K562 (cell line): ENCODE results near the gene CACNA1I. TPM values are rescaled to one million over a fixed set of nuclear protein-coding genes. Genes with fewer than 3 reads are reported as not detected.

Experiments
- ATAC-seq: fragments of 200-7000 bp; cut with Tn5 transposase; 3 replicates; pipeline ENCODE4 v1.9.1; 2020; ENCODE audit warnings: moderate library complexity
- BruUV-seq: library from RNA; stranded (reverse); fragments of 400-500 nt; replicated peaks from 2 replicates; lab custom pipeline; 2021; lab: Mats Ljungman, UMichigan
- CTCF ChIA-PET: fragments of 300-600 bp; formaldehyde crosslinking; extraction: SDS; loops from one replicate; lab custom pipeline; 2021; ENCODE audit warnings: low intra/inter-chr PET ratio; lab: Yijun Ruan, JAX
- POLR2A ChIA-PET: fragments of 300-600, 350-650 bp; sonication (Branson Sonifier 250); formaldehyde crosslinking; extraction: SDS; loops from one replicate; lab custom pipeline; 2021; ENCODE audit warnings: antibody characterized with exemption, inconsistent platforms; lab: Yijun Ruan, JAX
- DNase-seq, 4 experiments: peaks; one replicate each; pipeline versions ENCODE4 v3.0.0 to v3.0.0-alpha.2; 2011 to 2018; ENCODE audit warnings: low spot score in 3 of 4, mixed read lengths in 3 of 4; ENCODE audit errors: extremely low read depth in 1 of 4
- FAIRE-seq: peaks from 2 replicates; lab custom pipeline; 2011; peaks lifted over from hg19 to GRCh38; lab: Jason Lieb, UNC
- H2AFZ ChIP-seq: 2 replicates; pipeline ENCODE4 v1.6.0; 2011; ENCODE audit warnings: low read depth, low read length, control low read depth, inconsistent platforms
- H3K27ac ChIP-seq: fragments of 200-600 bp; 3 replicates; pipeline ENCODE4 v1.8.0; 2011; ENCODE audit warnings: low read depth, mild to moderate bottlenecking, control low read depth, inconsistent platforms, low read length, moderate library complexity, mixed read lengths; ENCODE audit errors: extremely low read depth
- H3K27me3 ChIP-seq, 2 experiments: fragments of 300-600 bp in 1 of 2; 2 replicates in 1 of 2; 3 replicates in 1 of 2; pipeline versions ENCODE4 v1.6.0 to v1.8.0; 2011; ENCODE audit warnings: inconsistent platforms in 2 of 2, low read length in 2 of 2, mild to moderate bottlenecking in 1 of 2, mixed read lengths in 1 of 2, moderate library complexity in 1 of 2; ENCODE audit not compliant: control insufficient read depth in 2 of 2, insufficient read depth in 2 of 2
- H3K36me3 ChIP-seq: fragments of 300-600 bp; 3 replicates; pipeline ENCODE4 v1.8.0; 2011; ENCODE audit warnings: mild to moderate bottlenecking, low read length, inconsistent platforms; ENCODE audit not compliant: control insufficient read depth, insufficient read depth
- H3K4me1 ChIP-seq, 2 experiments: fragments of 200-600 bp in 1 of 2; replicated peaks in 1 of 2; 2 replicates in 1 of 2; 3 replicates in 1 of 2; pipeline versions ENCODE4 v1.5.1 to v1.8.0; 2011; ENCODE audit warnings: inconsistent platforms in 2 of 2, low read length in 2 of 2, mild to moderate bottlenecking in 1 of 2, mixed read lengths in 1 of 2, moderate library complexity in 1 of 2; ENCODE audit not compliant: control insufficient read depth in 2 of 2, insufficient read depth in 2 of 2
- H3K4me2 ChIP-seq: 2 replicates; pipeline ENCODE4 v1.6.1; 2011; ENCODE audit warnings: low read length, control low read depth, inconsistent platforms, mixed read lengths; ENCODE audit not compliant: insufficient read depth
- H3K4me3 ChIP-seq: fragments of 200-600 bp; sonication (generic), shearing (Covaris generic); 2 replicates; pipeline ENCODE4 v1.5.1; 2016; ENCODE audit warnings: control low read depth, inconsistent platforms
- H3K79me2 ChIP-seq: fragments of 200-600 bp; 3 replicates; pipeline ENCODE4 v1.8.0; 2011; ENCODE audit warnings: low read length, inconsistent platforms; ENCODE audit not compliant: control insufficient read depth, insufficient read depth
- H3K9ac ChIP-seq, 2 experiments: 2 replicates each; pipeline versions ENCODE4 v1.6.0 to v1.6.1; 2011; ENCODE audit warnings: low read depth in 2 of 2, low read length in 2 of 2, control low read depth in 1 of 2, inconsistent platforms in 1 of 2, mild to moderate bottlenecking in 1 of 2, mixed read lengths in 1 of 2; ENCODE audit not compliant: insufficient read depth in 1 of 2
- H3K9me1 ChIP-seq: one replicate; pipeline ENCODE4 v1.6.0; 2011; ENCODE audit warnings: inconsistent platforms, mild to moderate bottlenecking, low read length, moderate library complexity; ENCODE audit not compliant: control insufficient read depth, insufficient read depth
- H3K9me3 ChIP-seq: replicated peaks from 2 replicates; pipeline ENCODE4 v1.5.1; 2011; ENCODE audit warnings: low read depth, low read length, inconsistent platforms; ENCODE audit not compliant: control insufficient read depth, insufficient read depth
- H4K20me1 ChIP-seq: replicated peaks from 2 replicates; pipeline ENCODE4 v1.6.1; 2011; ENCODE audit warnings: low read length, inconsistent platforms, mixed read lengths; ENCODE audit not compliant: control insufficient read depth, insufficient read depth
- CSDE1 ChIP-seq, 2 experiments: fragments of 450-650 bp; IDR thresholded peaks; 2 replicates each; pipeline ENCODE4 v1.6.1; 2016; ENCODE audit warnings: mild to moderate bottlenecking in 1 of 2
- DMBX1 ChIP-seq: fragments of 250-450 bp; sonication (Bioruptor Pico); IDR thresholded peaks from 2 replicates; pipeline ENCODE4 v1.8.0; 2022; ENCODE audit warnings: inconsistent platforms, mild to moderate bottlenecking, moderate library complexity, borderline replicate concordance
- ELF2 ChIP-seq: fragments of 250-450 bp; sonication (Bioruptor Pico); IDR thresholded peaks from 2 replicates; pipeline ENCODE4 v1.5.0; 2021; ENCODE audit warnings: mild to moderate bottlenecking
- MAX ChIP-seq: sonication (generic); formaldehyde crosslinking; IDR thresholded peaks from 2 replicates; pipeline ENCODE4 v1.9.0; 2022; ENCODE audit warnings: mild to moderate bottlenecking, missing genetic modification reagents
- MAZ ChIP-seq, 2 experiments: fragments of 450-650 bp in 1 of 2; sonication (generic) in 1 of 2; formaldehyde crosslinking; IDR thresholded peaks in 1 of 2; conservative IDR thresholded peaks in 1 of 2; 2 replicates each; pipeline versions ENCODE4 v1.4.0 to v1.5.0; 2020; ENCODE audit warnings: mild to moderate bottlenecking in 1 of 2, missing genetic modification reagents in 1 of 2
- NEUROD1 ChIP-seq: fragments of 150-350 bp; IDR thresholded peaks from 2 replicates; pipeline ENCODE4 v1.6.1; 2014; ENCODE audit warnings: borderline replicate concordance, low read length, low read depth; ENCODE audit not compliant: partially characterized antibody
- NR1H2 ChIP-seq: sonication (generic); formaldehyde crosslinking; IDR thresholded peaks from 2 replicates; pipeline ENCODE4 v1.4.0; 2020; ENCODE audit warnings: mild to moderate bottlenecking, missing genetic modification reagents
- PHF8 ChIP-seq: fragments of 200-600 bp; sonication (generic); IDR thresholded peaks from 2 replicates; pipeline ENCODE4 v1.6.1; 2012; ENCODE audit warnings: mixed run types, mild to moderate bottlenecking, inconsistent platforms, low read length, moderate library complexity, borderline replicate concordance
- POLR2H ChIP-seq: IDR thresholded peaks from 2 replicates; pipeline ENCODE4 v1.6.1; 2016; ENCODE audit warnings: missing genetic modification characterization, low read depth, mild to moderate bottlenecking, control low read depth, missing compliant biosample characterization, moderate library complexity
- TAF1 ChIP-seq: IDR thresholded peaks from 2 replicates; pipeline ENCODE4 v1.6.1; 2011; ENCODE audit warnings: mild to moderate bottlenecking, low read length, moderate library complexity; ENCODE audit not compliant: insufficient read depth, control insufficient read depth, severe bottlenecking; ENCODE audit errors: extremely low read depth
- TCF7 ChIP-seq: sonication (generic); IDR thresholded peaks from 2 replicates; pipeline ENCODE4 v1.6.1; 2016; ENCODE audit warnings: antibody characterized with exemption, borderline replicate concordance
- ZNF232 ChIP-seq: sonication (generic); formaldehyde crosslinking; IDR thresholded peaks from 2 replicates; pipeline ENCODE4 v1.8.0; 2022; ENCODE audit warnings: mild to moderate bottlenecking, missing genetic modification reagents
- ZNF253 ChIP-seq: fragments of 250-450 bp; sonication (Bioruptor Pico); conservative IDR thresholded peaks from 2 replicates; pipeline ENCODE4 v1.6.1; 2021; ENCODE audit warnings: mild to moderate bottlenecking
- WGBS: fragments of 100-300 bp; shearing (Covaris generic); methylation state at CpG from one replicate; pipeline ENCODE4 v1.1.6; 2016; ENCODE audit warnings: low coverage, mixed read lengths; ENCODE audit not compliant: insufficient coverage; ENCODE audit errors: missing lambda C conversion rate; 5-methylcytosine and 5-hydroxymethylcytosine counted together
- in situ Hi-C: fragments of 300-500 bp; cut with MboI; formaldehyde crosslinking; loops from 4 replicates; pipeline ENCODE4 v1.15.0; 2018; ENCODE audit warnings: inconsistent platforms, mixed read lengths
- intact Hi-C: fragments of 100-400 bp; cut with micrococcal nuclease; formaldehyde crosslinking; loops from 2 replicates; pipeline ENCODE4 v1.14.2; 2022
- polyA plus RNA-seq, 8 experiments: library from polyadenylated mRNA; depleted of rRNA in 4 of 8; stranded (reverse) in 5 of 8; unstranded in 3 of 8; fragments of >200 nt; fragmentation: Nextera tagmentation in 2 of 8; fragmentation: Illumina TruSeq in 1 of 8; extraction: Ambion mirVana in 2 of 8; extraction: Trizol in 1 of 8; gene quantifications; 2 replicates each; pipeline versions ENCODE4 v1.2.1 to v1.2.3, GENCODE V29; 2011 to 2014; ENCODE audit warnings: inconsistent platforms in 1 of 8, missing spikeins in 1 of 8
- total RNA-seq, 7 experiments: library from RNA; depleted of rRNA in 6 of 7; stranded (reverse); fragments of >200 nt in 6 of 7; fragmentation: Illumina TruSeq in 2 of 7; extraction: Trizol in 2 of 7; gene quantifications; 2 replicates each; pipeline versions ENCODE4 v1.2.1 to v1.2.3, GENCODE V29; 2011 to 2021; ENCODE audit warnings: low replicate concordance in 1 of 7
- TF ChIP-seq, protein P1 (sequence below), 2 experiments: IDR thresholded peaks in 1 of 2; conservative IDR thresholded peaks in 1 of 2; 2 replicates each; pipeline ENCODE4 v1.6.1; 2016; ENCODE audit warnings: low read depth in 2 of 2, mild to moderate bottlenecking in 1 of 2, missing compliant biosample characterization in 1 of 2, missing genetic modification characterization in 1 of 2, moderate library complexity in 1 of 2
- TF ChIP-seq, protein P2 (sequence below): fragments of 250-450 bp; sonication (Bioruptor Pico); IDR thresholded peaks from 2 replicates; pipeline ENCODE4 v1.5.0; 2021; ENCODE audit warnings: mild to moderate bottlenecking, borderline replicate concordance

CACNA1I gene
- total and polyA plus RNA-seq, 9 of the 15 experiments (the other 6 are each of a cell fraction or from before 2014, with no cell fraction given): 0.01 to 0.79 (median 0.32) TPM; not detected in 1

- H4K20me1 ChIP-seq: no peaks in the 10 kb centered on the region
- FAIRE-seq (no peak), ATAC-seq (no peak), DNase-seq (no peak)
- intact Hi-C loops: no loop called here
- no peak overlapping the region for H3K27ac ChIP-seq
- 100% methylated on average over 1 of the region's 39 CpGs for WGBS
- in situ Hi-C loops: no loop called here
- ChIA-PET POLR2A (no interaction called here), CTCF (no interaction called here)
- no peaks in the 10 kb centered on the region for H3K27me3 ChIP-seq
- no peaks in the 10 kb centered on the region for H3K36me3 ChIP-seq
- TF ChIP-seq CSDE1 (IDR thresholded peaks at IDR 0.05): no peak
- TF ChIP-seq DMBX1 (CRISPR knock-in tag): no peak
- no peak for TF ChIP-seq ELF2 (CRISPR knock-in tag)
- no peak for TF ChIP-seq POLR2H (tag)
- no peak for TF ChIP-seq NR1H2 (CRISPR knock-in tag)
- no peak for TF ChIP-seq PHF8
- TF ChIP-seq TAF1: no peak
- no peak for TF ChIP-seq ZNF232
- TF ChIP-seq MAX: no peak
- no peak for TF ChIP-seq TCF7
- no peak for TF ChIP-seq ZNF253 (CRISPR knock-in tag)
- no peak for TF ChIP-seq NEUROD1
- TF ChIP-seq, protein P1, sequence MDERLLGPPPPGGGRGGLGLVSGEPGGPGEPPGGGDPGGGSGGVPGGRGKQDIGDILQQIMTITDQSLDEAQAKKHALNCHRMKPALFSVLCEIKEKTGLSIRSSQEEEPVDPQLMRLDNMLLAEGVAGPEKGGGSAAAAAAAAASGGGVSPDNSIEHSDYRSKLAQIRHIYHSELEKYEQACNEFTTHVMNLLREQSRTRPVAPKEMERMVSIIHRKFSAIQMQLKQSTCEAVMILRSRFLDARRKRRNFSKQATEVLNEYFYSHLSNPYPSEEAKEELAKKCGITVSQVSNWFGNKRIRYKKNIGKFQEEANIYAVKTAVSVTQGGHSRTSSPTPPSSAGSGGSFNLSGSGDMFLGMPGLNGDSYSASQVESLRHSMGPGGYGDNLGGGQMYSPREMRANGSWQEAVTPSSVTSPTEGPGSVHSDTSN (CRISPR knock-in tag; IDR thresholded peaks at IDR 0.05; ENCODE audit: low read depth): no peak
- TF ChIP-seq, protein P1 (tag; conservative IDR thresholded peaks at IDR 0.05; ENCODE audit: low read depth): no peak
- TF ChIP-seq, protein P2, sequence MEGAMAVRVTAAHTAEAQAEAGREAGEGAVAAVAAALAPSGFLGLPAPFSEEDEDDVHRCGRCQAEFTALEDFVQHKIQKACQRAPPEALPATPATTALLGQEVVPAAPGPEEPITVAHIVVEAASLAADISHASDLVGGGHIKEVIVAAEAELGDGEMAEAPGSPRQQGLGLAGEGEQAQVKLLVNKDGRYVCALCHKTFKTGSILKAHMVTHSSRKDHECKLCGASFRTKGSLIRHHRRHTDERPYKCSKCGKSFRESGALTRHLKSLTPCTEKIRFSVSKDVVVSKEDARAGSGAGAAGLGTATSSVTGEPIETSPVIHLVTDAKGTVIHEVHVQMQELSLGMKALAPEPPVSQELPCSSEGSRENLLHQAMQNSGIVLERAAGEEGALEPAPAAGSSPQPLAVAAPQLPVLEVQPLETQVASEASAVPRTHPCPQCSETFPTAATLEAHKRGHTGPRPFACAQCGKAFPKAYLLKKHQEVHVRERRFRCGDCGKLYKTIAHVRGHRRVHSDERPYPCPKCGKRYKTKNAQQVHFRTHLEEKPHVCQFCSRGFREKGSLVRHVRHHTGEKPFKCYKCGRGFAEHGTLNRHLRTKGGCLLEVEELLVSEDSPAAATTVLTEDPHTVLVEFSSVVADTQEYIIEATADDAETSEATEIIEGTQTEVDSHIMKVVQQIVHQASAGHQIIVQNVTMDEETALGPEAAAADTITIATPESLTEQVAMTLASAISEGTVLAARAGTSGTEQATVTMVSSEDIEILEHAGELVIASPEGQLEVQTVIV (CRISPR knock-in tag): no peak
- TF ChIP-seq MAZ (CRISPR knock-in tag; conservative IDR thresholded peaks at IDR 0.05 in 1 of 2, IDR thresholded peaks at IDR 0.05 in 1 of 2): no peak
- H3K4me3 ChIP-seq: no peak overlapping the region
- no peak overlapping the region for H3K4me2 ChIP-seq
- BruUV-seq: no TSS peak
- H3K79me2 ChIP-seq: no peaks in the 10 kb centered on the region
- H3K9me1 ChIP-seq: no peaks in the 10 kb centered on the region
- H3K9ac ChIP-seq: no peak overlapping the region
- H3K9me3 ChIP-seq: no peaks in the 10 kb centered on the region
- peaks cover 0 to 24% of the 10 kb centered on the region in 2 experiments; a peak in 3 of 5 replicates for H3K4me1 ChIP-seq
- no peak overlapping the region for H2AFZ ChIP-seq
Observed at GRCh38 chr22:39686178-39686620, 115.6 kb downstream of the CACNA1I start.
